Measurements from ENCODE around the gene ADCK1.

- no peak for TF ChIP-seq POLR2A (IDR thresholded peaks at IDR 0.05)
- TF ChIP-seq, protein P1, sequence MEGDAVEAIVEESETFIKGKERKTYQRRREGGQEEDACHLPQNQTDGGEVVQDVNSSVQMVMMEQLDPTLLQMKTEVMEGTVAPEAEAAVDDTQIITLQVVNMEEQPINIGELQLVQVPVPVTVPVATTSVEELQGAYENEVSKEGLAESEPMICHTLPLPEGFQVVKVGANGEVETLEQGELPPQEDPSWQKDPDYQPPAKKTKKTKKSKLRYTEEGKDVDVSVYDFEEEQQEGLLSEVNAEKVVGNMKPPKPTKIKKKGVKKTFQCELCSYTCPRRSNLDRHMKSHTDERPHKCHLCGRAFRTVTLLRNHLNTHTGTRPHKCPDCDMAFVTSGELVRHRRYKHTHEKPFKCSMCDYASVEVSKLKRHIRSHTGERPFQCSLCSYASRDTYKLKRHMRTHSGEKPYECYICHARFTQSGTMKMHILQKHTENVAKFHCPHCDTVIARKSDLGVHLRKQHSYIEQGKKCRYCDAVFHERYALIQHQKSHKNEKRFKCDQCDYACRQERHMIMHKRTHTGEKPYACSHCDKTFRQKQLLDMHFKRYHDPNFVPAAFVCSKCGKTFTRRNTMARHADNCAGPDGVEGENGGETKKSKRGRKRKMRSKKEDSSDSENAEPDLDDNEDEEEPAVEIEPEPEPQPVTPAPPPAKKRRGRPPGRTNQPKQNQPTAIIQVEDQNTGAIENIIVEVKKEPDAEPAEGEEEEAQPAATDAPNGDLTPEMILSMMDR (IDR thresholded peaks at IDR 0.05) = no peak
These were observed 23.5 kb downstream of the ADCK1 start for GRCh38 chr14:77823378-77823777.

Measured in Peyer's patch (tissue), 4 donors.